Measurements from ENCODE around the gene STK39.

The STK39 gene

DNA sequence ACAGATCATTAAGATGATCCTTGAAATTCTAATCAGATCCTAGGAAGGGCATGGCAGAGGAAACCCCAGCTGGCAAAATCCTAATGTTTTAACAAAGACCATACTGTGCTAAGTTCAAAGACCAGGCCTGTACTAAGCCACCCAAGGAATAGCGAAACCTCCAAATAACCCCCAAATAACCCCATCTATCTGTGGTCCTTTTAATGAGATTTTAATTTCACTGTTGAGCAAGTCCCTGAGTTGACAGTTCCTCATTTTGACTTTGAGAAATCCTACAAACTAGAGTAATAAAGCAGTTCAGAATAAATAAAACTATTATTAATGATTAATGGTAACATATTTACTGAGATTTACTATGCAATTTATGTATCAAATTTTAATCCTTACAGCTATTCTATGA, 259.8 kb downstream of the STK39 start:
- DNase-seq: no peak
- no peaks in the 10 kb centered on the region for H3K27me3 ChIP-seq (ENCODE audit: insufficient read depth, low read depth, severe bottlenecking)
- no peaks in the 10 kb centered on the region; the same call in 1 of the 2 replicates for H3K36me3 ChIP-seq
- peak overlapping the region; percentile 57 for H3K27ac ChIP-seq
- no peaks in the 10 kb centered on the region for H3K9me3 ChIP-seq (ENCODE audit: severe bottlenecking)
- no peak overlapping the region; the same call in 1 of the 2 replicates for H3K4me3 ChIP-seq (ENCODE audit: low read depth, low read length)
- TF ChIP-seq, protein P1, sequence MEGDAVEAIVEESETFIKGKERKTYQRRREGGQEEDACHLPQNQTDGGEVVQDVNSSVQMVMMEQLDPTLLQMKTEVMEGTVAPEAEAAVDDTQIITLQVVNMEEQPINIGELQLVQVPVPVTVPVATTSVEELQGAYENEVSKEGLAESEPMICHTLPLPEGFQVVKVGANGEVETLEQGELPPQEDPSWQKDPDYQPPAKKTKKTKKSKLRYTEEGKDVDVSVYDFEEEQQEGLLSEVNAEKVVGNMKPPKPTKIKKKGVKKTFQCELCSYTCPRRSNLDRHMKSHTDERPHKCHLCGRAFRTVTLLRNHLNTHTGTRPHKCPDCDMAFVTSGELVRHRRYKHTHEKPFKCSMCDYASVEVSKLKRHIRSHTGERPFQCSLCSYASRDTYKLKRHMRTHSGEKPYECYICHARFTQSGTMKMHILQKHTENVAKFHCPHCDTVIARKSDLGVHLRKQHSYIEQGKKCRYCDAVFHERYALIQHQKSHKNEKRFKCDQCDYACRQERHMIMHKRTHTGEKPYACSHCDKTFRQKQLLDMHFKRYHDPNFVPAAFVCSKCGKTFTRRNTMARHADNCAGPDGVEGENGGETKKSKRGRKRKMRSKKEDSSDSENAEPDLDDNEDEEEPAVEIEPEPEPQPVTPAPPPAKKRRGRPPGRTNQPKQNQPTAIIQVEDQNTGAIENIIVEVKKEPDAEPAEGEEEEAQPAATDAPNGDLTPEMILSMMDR (IDR thresholded peaks at IDR 0.05; ENCODE audit: low read depth, low read length): no peak

DNA sequence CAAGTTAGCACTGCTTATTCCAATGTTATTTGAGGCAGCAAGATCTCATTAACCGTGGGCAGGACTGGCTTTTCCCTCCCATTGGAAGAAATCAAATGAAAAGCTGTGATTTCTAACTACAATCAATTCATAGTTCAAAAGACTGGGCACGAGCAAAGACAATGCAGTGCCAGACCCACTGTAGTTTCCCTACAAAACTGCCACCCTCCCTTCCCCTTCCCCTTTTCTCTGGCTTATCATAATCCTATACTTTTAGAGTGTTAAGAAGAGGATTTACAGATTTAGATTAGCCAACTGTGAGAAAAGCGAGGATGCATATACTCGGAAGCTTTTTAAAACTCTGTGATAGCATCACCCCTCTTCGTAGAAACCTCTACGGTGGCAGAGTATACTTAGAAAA, 260.4 kb downstream of the STK39 start:
- H3K27ac ChIP-seq: peak overlapping the region; percentile 57
- no peaks in the 10 kb centered on the region for H3K9me3 ChIP-seq (ENCODE audit: severe bottlenecking)
- TF ChIP-seq, protein P1 (IDR thresholded peaks at IDR 0.05; ENCODE audit: low read depth, low read length): no peak
- peak; percentile 37 for DNase-seq
- no peaks in the 10 kb centered on the region for H3K27me3 ChIP-seq (ENCODE audit: insufficient read depth, low read depth, severe bottlenecking)
- H3K4me3 ChIP-seq (ENCODE audit: low read depth, low read length): no peak overlapping the region
- H3K36me3 ChIP-seq: no peaks in the 10 kb centered on the region; the same call in 1 of the 2 replicates

DNA sequence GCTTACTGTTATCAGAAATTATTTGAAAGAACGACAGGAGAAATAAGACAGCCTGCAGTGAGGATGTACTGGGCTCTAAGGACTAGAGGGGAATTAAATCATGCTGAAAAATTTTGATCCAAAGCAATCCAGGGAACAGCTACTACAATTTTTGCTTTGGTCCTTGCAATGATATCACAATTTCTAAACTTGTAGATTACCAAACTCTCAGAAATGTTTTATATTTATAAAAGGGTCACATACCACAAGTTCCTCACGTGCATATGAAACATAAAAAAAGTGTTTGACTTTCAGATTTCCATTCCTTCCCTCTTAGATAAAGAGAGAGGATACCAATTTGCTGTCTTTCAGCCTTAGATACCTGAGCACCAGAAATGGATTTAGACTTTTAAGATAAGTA, 261.2 kb downstream of the STK39 start:
- no peak for DNase-seq
- no peaks in the 10 kb centered on the region for H3K9me3 ChIP-seq (ENCODE audit: severe bottlenecking)
- H3K27ac ChIP-seq: peak overlapping the region; percentile 56; the same call in 1 of the 2 replicates
- no peaks in the 10 kb centered on the region; the same call in 1 of the 2 replicates for H3K36me3 ChIP-seq
- no peaks in the 10 kb centered on the region for H3K27me3 ChIP-seq (ENCODE audit: insufficient read depth, low read depth, severe bottlenecking)
- H3K4me3 ChIP-seq (ENCODE audit: low read depth, low read length): no peak overlapping the region
- TF ChIP-seq, protein P1 (IDR thresholded peaks at IDR 0.05; ENCODE audit: low read depth, low read length): no peak

DNA sequence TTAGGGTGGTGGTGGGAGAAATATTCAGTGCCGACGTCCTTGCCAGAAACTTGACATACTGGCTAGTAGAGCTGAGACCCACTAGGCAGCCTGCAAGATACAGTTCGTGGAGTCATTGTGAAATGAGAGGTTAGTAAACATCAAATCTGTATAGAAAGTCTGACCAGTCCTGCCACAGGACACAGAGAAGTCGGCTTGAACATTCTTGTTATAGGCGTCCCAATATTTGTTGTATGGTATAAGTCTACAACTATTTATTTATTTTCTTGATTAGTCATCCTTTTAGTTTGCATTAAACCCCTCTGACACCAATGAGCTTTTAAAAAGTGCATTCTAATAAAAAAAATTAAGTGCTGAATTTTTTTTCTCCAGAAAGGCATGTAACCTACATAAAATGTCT, 265.4 kb downstream of the STK39 start:
- H3K36me3 ChIP-seq: no peaks in the 10 kb centered on the region; the same call in 1 of the 2 replicates
- TF ChIP-seq, protein P1 (IDR thresholded peaks at IDR 0.05; ENCODE audit: low read depth, low read length): no peak
- no peak for DNase-seq
- H3K4me3 ChIP-seq (ENCODE audit: low read depth, low read length): no peak overlapping the region
- no peaks in the 10 kb centered on the region for H3K27me3 ChIP-seq (ENCODE audit: insufficient read depth, low read depth, severe bottlenecking)
- no peak overlapping the region for H3K27ac ChIP-seq
- no peaks in the 10 kb centered on the region for H3K9me3 ChIP-seq (ENCODE audit: severe bottlenecking)

DNA sequence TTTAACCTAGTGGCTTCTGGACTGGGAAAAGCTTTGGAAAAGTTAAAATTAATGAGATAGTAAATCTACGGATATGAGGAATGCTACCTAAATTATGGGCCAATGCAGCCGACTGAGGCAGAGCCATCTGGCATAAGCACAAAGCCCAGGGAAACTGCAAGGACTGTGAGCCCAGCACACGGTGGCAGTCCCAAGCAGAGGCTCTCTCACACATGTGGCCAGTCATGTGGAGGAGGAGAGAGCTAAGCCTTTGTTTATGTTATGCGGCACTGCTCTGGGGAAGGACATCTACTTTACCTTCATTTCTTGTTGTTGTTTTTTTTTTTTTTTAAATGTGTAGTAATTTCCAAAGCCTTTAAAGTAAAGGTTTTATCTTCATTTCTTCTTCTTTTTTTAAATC, 267.0 kb downstream of the STK39 start:
- DNase-seq: peak; percentile 54
- no peak overlapping the region for H3K4me3 ChIP-seq (ENCODE audit: low read depth, low read length)
- H3K27ac ChIP-seq: no peak overlapping the region
- H3K27me3 ChIP-seq (ENCODE audit: insufficient read depth, low read depth, severe bottlenecking): no peaks in the 10 kb centered on the region
- H3K36me3 ChIP-seq: no peaks in the 10 kb centered on the region; the same call in 1 of the 2 replicates
- no peaks in the 10 kb centered on the region for H3K9me3 ChIP-seq (ENCODE audit: severe bottlenecking)
- TF ChIP-seq, protein P1 (IDR thresholded peaks at IDR 0.05; ENCODE audit: low read depth, low read length): peak; percentile 24; the same call in 1 of the 2 replicates

DNA sequence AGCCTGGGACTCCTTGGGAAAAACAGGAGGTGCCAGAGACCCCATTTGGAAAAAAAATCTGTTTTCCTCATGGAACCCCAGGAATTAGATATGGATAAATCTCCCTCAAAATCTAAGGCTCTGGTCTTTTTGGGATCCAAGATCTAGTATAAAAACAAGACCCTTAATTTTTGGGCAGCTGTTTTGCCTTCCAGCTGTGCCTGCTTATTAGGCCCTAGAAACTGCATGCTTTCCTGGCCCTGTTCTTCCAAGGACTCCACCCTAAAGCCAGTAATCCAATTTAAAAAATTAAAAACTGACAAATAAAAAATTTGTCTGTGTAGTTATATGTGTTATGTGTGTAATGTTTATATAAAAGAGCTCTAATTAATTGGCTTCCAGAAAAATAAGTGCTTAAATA, 274.6 kb downstream of the STK39 start:
- DNase-seq: no peak
- H3K4me3 ChIP-seq (ENCODE audit: low read depth, low read length): no peak overlapping the region
- H3K36me3 ChIP-seq: no peaks in the 10 kb centered on the region
- TF ChIP-seq, protein P1 (IDR thresholded peaks at IDR 0.05; ENCODE audit: low read depth, low read length): no peak
- H3K9me3 ChIP-seq (ENCODE audit: severe bottlenecking): peaks cover 15% of the 10 kb centered on the region
- no peak overlapping the region for H3K27ac ChIP-seq
- H3K27me3 ChIP-seq (ENCODE audit: insufficient read depth, low read depth, severe bottlenecking): no peaks in the 10 kb centered on the region

All from WERI-Rb-1 (cell line).